OCI-LY3 (cell line): Measurements from ENCODE around the gene HOTAIR.

ENCODE experiments used
- EZH2phosphoT487 ChIP-seq: fragments of 200-600 bp; shearing (Covaris generic); IDR thresholded peaks from 2 replicates; pipeline ENCODE4 v1.6.1; 2018; ENCODE audit warnings: antibody characterized with exemption, mixed run types, low read depth
- TF ChIP-seq, protein P1 (sequence below): fragments of 200-600, 300-600 bp; sonication (generic); IDR thresholded peaks from 2 replicates; pipeline ENCODE4 v1.5.1; 2014; ENCODE audit warnings: antibody characterized with exemption, low read length, low read depth

- TF ChIP-seq, protein P1, sequence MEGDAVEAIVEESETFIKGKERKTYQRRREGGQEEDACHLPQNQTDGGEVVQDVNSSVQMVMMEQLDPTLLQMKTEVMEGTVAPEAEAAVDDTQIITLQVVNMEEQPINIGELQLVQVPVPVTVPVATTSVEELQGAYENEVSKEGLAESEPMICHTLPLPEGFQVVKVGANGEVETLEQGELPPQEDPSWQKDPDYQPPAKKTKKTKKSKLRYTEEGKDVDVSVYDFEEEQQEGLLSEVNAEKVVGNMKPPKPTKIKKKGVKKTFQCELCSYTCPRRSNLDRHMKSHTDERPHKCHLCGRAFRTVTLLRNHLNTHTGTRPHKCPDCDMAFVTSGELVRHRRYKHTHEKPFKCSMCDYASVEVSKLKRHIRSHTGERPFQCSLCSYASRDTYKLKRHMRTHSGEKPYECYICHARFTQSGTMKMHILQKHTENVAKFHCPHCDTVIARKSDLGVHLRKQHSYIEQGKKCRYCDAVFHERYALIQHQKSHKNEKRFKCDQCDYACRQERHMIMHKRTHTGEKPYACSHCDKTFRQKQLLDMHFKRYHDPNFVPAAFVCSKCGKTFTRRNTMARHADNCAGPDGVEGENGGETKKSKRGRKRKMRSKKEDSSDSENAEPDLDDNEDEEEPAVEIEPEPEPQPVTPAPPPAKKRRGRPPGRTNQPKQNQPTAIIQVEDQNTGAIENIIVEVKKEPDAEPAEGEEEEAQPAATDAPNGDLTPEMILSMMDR, result no peak
- TF ChIP-seq EZH2phosphoT487, result no peak
Measured at GRCh38 chr12:53994009-53994263, 19.2 kb upstream of the HOTAIR start.
